Left hindlimb (tissue), 1 donor: ENCODE results near the gene RTL10.

Source experiments
- DNase-seq: peaks from one replicate; pipeline ENCODE4 v3.0.0-alpha.2; 2018

The RTL10 gene

DNA sequence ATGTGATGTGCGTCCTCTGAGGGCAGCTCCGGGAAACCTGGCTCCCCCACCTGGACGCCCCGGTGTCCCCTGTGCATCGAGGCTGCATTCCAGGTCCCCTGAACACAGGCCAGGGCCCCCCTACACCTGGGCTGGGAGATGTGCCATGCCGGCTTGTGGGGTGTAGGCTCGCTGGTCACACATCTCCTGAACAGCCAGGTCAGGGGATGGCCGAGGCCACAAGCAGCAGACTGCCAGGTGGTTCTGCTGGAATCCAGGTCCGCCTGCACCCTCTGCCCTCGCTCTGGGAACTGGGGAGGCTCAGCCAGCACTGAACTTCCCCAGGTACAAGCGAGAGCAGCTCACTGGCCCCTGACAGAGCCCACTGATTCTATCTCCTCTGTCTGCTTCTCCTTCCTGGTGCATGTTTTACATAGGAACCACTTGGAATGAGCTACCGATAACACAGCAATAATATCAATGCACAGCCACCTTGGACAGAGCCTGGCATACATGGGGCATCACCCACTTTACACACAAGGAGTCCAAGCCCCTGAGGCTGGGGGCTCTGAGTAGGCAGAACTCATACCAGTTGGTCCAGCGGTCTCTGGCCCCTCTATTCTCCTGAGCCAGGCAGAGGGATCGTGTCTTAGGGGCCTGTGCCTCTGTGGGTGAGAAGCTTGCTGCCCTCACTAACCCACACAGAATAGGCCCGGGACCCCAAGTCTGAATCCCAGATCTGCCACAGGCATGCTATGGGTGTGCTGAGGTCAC lies 47.3 kb downstream of the RTL10 start:
- no peak for DNase-seq

- DNase-seq = no peak
Observed at GRCh38 chr22:19806213-19807160, 48.2 kb downstream of the RTL10 start.

DNA sequence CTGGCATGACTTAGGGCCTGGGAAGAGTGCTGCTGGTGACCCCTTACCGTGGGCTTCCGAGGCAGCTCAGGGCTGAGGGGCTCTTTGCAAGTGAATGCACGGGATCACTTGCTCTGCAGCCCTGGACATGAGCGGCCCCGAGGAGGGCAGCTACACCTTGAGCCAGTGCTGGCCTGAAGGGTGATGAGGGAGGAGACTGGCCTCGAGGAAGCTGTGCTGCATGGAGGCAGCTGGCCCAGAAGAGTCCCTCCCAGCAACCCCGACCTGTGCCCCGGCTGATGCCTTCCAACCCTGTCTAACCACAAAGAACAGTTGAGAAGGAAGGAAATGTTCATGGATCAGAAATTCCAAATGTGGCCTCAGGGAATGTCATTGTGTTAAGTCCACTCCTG lies 48.9 kb downstream of the RTL10 start:
- no peak for DNase-seq
